Measurements from ENCODE around the gene RPUSD4. TPM values are rescaled to one million over a fixed set of nuclear protein-coding genes. Genes with fewer than 3 reads are reported as not detected.

The RPUSD4 gene
- total RNA-seq, 1 experiment from 2014 or later, result 40.1 TPM

- Histone ChIP-seq H3K36me3 (ENCODE audit: control insufficient read depth in 1 of 2, insufficient read depth in 2 of 2, low read length in 2 of 2) (no peaks in the 10 kb centered on the region), H2AFZ (ENCODE audit: low read depth, low read length, poor library complexity, severe bottlenecking) (no peak overlapping the region), H3K4me1 (ENCODE audit: control insufficient read depth in 1 of 2, insufficient read depth in 2 of 2, low read length in 2 of 2) (peaks cover under 1 to 9% of the 10 kb centered on the region in 2 experiments; a peak in 2 of 4 replicates), H3K4me2 (ENCODE audit: low read length) (no peak overlapping the region), H3K27ac (ENCODE audit: low read depth, low read length) (no peak overlapping the region), H3K9ac (ENCODE audit: low read length) (no peak overlapping the region), H3K79me2 (ENCODE audit: insufficient read depth, low read length) (no peaks in the 10 kb centered on the region), H3K4me3 (replicated peaks in 1 of 2; ENCODE audit: low read depth in 1 of 2, low read length in 2 of 2) (no peak overlapping the region), H3K27me3 (ENCODE audit: insufficient read depth, low read length) (0 out of 2 replicates have a peak, but pooled peaks cover 3% of the 10 kb centered on the region), H3K9me3 (ENCODE audit: control insufficient read depth in 1 of 2, insufficient read depth in 1 of 2, low read depth in 1 of 2, low read length in 2 of 2) (no peaks in the 10 kb centered on the region), H4K20me1 (ENCODE audit: insufficient read depth) (no peaks in the 10 kb centered on the region), H3K9me2 (ENCODE audit: insufficient read depth) (no peaks in the 10 kb centered on the region)
- RAD21 ChIA-PET (ENCODE audit: low non-redundant PET in 1 of 2, low total read pairs in 2 of 2, uncharacterized antibody in 2 of 2, unreplicated experiment in 2 of 2), result no interaction called here
- CTCF ChIA-PET, result interaction anchor here (1.7 kb wide), 1 partner anchor 41 kb away, joined by 4 read pairs; no protein-coding TSS in a partner anchor
- ATAC-seq, result no peak
- TF ChIP-seq ATF3 (IDR thresholded peaks at IDR 0.05), result no peak
- no peak for TF ChIP-seq SIN3A (IDR thresholded peaks at IDR 0.05; ENCODE audit: low read depth)
- no peak for TF ChIP-seq FOSL1 (IDR thresholded peaks at IDR 0.05; ENCODE audit: low read depth)
- TF ChIP-seq CEBPB (IDR thresholded peaks at IDR 0.05; ENCODE audit: low read depth), result no peak
- TF ChIP-seq SRF (IDR thresholded peaks at IDR 0.05; ENCODE audit: low read depth), result no peak
- TF ChIP-seq ZFX (IDR thresholded peaks at IDR 0.05), result no peak
- TF ChIP-seq EZH2phosphoT487 (IDR thresholded peaks at IDR 0.05; ENCODE audit: borderline replicate concordance), result no peak
- no peak for TF ChIP-seq POLR2AphosphoS5 (IDR thresholded peaks at IDR 0.05; ENCODE audit: low read depth, low read length)
- no peak for TF ChIP-seq EGR1 (IDR thresholded peaks at IDR 0.05; ENCODE audit: low read depth)
- TF ChIP-seq REST (IDR thresholded peaks at IDR 0.05; ENCODE audit: low read depth), result no peak
- TF ChIP-seq ZNF274 (IDR thresholded peaks at IDR 0.05; ENCODE audit: low read depth, low read length), result no peak
- TF ChIP-seq ZBTB33 (IDR thresholded peaks at IDR 0.05; ENCODE audit: extremely low read depth, insufficient replicate concordance, low read length), result no peak
- TF ChIP-seq RAD21 (IDR thresholded peaks at IDR 0.05; ENCODE audit: low read depth), result no peak
- no peak for TF ChIP-seq YY1 (IDR thresholded peaks at IDR 0.05; ENCODE audit: extremely low read depth, insufficient replicate concordance, low read depth, low read length)
- no peak for TF ChIP-seq POLR2A (IDR thresholded peaks at IDR 0.05; ENCODE audit: borderline replicate concordance, extremely low read depth, insufficient read depth, insufficient read length)
- intact Hi-C loops (cut with micrococcal nuclease), result no loop called here
- no TSS peak for BruUV-seq (replicated peaks)
- POLR2A ChIA-PET, result no interaction called here
- no peak for DNase-seq (ENCODE audit: low read depth, low spot score)
Observed at GRCh38 chr11:126153006-126153405, 58.4 kb downstream of the RPUSD4 start.

Data from HCT116 (cell line).